NCI-H146 treated with DMSO at 0.1 percent for 48 hours (cell line): ENCODE data around the gene MAB21L3.

Source experiments
- DNase-seq: peaks from one replicate; lab custom pipeline; 2025; ENCODE audit not compliant: unreplicated experiment; lab: John Stamatoyannopoulos, UW

MAB21L3 gene

DNA sequence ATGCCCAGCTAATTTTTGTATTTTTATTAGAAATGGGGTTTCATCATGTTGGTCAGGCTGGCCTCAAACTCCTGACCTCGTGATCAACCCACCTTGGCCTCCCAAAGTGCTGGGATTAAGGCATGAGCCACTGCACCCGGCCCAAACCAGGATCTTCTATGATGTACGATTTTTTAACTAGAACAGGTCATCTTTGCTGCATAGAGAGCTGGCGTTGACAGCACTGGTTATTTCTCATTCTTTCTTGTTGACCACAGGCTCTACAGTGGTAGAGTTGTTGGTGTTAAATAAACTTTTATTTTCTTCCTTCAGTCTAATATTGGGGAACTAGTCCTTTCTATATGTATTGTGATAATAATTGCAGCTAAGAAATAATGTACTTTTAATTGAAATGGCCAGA lies 3.8 kb upstream of the MAB21L3 start:
- DNase-seq = no peak

DNA sequence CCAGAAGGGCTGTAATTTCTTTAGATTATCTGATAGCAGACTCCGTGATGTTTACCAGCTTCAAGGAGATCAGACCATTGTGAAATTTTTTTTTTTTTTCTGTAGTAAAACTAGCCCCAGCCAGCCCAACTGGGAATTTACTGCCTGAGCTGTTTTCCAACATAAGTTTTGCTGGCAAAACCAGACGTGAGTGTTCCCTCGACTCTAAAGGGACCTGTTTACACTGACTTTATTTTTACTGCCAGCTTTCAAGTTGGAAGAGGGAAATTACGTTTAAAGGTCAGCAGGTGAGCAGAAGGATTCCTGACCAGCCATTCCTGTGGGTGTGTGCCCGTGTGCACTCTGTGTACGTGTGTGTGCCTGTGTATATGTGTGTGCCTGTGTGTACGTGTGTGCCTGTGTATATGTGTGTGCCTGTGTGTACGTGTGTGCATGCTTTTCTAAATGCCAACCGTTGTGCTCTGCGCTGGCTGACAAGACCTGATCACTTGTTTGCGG lies 374 bp downstream of the MAB21L3 start:
- DNase-seq = no peak

DNA sequence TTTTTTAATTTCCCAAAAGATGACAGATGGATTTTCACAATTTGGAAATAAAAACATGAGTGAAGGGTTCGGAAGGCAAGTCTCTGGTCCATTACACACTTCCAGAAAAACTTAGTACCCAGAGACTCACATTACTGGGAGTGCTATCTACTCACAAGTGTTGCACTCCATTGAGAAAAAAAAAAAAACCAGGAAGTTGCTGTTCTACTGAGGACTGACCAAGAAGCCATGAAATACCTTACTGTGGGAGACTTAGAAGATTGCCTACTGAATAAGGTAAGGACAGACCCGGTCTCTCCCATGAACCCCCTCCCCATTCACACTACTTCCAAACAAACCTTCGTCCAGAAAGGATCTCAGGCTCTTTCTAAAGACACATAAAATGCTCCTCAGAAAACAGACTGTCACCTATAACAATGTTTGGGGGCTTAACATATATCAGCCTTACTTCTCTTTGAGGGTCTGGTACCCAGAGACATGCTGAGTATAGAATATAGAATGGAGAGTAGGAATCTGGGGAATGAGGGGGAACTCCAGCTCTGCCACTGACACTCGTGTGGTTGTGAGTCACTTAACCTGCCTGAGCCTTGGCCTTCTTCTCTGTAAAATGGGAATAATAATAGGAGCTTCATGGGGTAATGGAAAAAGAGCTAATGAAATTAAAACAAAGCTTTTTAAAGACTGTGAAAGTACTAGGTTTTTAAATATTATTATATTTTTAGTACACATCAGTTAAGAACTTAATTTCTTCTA lies 1.4 kb downstream of the MAB21L3 start:
- no peak for DNase-seq

DNA sequence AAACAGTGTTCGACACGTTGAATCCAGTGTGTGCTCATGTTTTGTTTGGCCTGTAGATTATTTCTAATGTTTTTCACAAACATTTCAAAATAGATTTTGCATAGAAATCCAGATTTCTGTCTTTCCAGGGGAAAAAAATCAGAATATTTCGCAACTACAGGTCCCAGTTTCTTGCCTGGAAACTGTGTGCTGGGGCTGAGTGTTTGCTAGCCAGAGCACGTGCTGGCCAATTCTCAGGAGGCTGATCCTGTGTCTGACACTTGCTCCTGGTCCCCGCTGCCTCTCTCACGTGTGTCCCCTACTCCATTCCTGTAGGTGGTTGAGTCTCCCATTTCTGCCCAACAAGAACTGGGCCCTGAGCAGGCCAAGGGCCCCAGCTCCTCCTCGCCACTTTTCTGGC lies 2.4 kb downstream of the MAB21L3 start:
- DNase-seq = no peak

DNA sequence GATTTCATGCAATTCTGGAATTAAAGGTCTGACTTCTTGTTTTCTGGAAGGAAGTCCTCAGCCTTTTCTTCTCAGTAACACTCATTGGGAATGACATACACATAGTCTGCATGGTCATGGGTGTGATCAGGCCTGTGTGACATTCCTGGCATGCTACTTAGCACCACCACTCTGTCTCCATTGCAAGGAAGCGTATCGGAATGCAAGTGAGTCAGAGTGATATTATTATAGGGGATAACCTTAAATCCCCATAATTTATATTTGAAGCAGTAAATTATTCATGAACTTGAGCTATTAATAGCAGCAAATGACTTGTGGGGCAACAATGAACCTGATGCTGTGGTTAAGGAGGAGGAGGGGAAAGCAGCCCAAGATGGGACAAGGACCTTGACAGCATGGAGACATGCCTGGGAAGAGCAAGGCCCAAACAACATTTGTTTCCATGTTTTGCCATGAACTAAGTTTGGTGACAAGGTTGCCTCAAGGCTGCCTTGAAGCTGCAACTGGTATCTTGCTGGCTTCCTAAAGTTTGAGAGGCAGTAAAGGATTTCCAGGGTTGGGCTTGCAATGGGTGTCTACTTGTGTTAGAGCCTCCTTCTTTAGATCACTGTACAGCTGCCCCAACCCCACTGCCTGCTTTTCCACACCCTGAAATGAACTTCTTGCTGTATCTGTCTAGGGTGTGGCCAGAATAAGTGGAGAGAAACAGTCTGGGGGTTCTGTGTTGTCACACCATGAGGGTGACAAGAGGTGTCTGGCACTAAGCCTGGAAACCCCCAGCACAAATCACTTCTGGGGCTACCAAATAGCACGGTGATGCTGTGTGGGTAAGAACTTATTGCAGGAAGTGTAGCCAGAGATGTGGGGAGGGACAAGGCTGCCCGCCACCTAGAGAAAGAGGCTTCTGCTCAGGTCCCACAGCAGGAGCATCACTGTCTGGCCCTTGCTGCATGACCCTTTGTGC lies 4.6 kb downstream of the MAB21L3 start:
- DNase-seq = no peak

DNA sequence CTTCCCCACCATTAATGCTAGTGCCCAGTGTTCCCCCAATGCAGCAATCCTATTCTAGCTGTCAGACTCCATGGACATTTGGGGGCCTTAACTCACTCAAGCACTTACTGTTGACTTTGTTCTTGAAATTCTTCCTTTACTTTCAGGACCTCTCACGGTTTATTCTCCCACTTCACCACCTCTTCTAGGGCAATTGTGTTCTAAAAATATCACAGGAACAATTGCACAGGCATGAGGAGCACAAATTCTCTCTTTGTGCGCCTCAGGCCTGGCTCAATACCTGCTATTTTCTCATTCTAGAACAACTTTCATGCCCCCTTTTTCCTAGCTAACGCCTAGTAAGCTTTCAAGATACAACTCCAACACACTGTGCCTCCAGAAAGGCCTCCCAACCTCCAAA lies 7.3 kb downstream of the MAB21L3 start:
- DNase-seq = no peak

DNA sequence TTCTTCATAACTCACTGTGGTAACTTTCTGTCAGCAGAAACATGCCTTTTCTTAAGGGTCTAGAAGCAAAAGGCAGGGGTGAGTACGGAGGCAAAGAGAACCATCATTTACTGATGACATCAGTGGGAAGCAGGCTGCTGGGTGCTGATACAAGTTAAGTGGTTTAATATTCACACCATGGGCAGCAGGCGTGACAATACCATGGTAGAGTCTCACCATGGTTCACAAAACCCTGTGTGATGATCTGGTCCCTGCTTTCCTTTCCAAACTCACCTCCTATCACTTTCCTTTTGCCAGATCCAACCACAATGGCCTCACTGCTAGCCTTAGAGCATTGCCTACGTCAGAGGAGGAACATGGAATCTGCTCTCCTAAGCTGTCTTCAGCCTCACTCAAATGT lies 8.7 kb downstream of the MAB21L3 start:
- DNase-seq = no peak

DNA sequence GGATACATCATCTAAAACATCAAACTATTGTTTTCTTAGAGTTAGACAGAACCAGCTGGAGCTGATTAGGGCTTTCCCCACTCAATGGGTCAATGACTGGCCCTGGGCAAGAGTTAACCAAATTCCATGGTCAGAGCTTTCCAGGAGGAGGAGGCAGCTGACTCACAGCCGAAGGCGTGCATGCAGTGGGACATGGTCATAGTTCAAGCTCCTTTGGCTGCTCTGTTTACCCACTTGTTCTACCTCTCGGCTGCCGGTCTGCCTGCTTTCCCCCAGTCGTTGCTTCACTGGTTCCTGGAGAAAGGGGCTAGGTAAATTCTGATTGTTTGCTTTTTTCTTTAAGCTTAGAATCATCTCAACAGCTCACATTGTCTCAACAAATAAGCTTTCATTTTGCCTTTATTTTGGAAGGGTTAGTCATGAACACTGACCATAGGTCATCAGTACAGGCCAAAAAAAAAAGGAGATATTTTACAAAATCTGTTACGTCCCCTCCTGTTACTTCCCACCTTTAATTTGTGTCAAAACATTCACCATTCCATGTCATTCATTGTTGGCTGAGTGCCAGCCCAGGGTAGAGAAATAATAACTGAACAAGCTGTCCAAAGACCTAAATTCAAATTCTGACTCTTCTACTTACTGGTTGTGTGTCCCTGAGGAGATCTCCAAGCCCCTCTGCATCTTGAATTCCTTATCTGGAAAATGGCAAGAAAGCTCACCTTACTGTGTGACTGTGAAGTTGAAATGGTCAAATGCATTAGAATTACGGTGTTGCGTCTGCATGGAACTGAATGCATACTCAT lies 12.0 kb downstream of the MAB21L3 start:
- DNase-seq = no peak

DNA sequence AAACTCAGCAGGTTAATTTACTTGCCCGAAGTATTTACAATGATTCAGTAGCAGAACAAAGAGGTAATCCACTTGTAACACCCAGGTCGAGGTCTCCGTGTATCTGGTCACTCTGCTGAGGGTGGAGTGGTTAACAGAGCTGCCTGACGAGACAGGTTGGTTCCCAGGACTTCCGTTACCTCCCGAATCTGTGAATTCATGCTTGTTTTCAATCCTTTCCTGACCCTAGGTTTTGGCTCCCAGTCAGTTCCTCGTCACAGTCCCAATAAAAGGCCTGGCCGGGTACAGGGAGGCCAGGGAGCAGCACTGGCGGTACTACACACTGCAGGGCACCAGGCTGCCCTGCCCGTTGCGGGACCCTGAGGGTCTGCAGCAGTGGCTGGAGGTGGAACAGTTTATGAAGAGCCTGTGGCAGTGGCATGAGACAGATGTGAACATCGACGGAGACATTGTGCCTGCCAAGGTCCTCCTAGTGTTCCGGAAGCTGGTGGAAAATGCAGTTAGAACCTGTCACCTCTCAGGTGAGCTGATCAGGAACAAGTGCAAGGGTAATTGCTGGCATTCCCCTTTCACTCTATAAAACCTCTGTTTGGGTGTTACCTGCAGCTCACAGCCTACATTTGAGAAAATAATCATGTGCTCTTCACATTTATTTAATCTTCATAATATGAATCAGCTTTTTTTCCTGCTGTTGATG lies 12.8 kb downstream of the MAB21L3 start:
- no peak for DNase-seq

DNA sequence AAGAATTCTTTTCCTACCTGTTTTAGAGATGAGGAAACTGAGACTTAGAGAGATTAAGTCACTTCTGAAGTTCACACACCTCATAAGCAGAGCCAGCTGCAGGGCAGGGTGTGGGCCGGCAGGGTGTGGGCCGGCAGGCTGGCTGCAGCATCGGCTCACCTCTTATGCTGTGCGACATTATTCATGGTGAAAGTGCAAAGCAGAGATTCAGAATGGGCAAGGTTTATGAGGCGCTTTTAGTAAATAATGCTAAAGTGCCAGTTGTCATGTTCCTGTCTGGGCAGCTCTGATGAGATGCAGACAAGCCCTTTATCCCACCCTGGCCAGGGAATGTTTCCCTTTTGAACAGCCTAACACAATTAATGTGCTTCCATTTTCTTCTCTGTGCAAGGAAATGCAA lies 14.6 kb downstream of the MAB21L3 start:
- DNase-seq = no peak

DNA sequence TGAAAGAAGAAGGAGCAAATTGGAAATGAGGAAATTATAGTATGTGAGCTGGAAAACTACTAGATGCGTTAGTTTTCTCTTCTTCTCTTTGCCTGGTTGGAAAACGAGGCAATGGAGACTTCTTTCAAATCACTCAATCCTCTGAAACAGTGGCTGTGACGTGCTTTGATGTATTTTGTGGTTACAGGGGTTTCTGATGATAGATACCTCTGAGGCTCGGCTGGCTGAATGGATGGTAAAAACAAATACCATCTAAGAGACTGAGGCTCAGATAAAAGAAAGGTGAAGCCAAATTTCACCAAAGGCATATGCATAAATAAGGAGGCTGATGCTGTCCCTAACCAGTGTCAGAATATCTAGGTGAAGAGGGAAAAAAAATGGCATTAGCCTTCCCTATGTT lies 15.1 kb downstream of the MAB21L3 start:
- no peak for DNase-seq

DNA sequence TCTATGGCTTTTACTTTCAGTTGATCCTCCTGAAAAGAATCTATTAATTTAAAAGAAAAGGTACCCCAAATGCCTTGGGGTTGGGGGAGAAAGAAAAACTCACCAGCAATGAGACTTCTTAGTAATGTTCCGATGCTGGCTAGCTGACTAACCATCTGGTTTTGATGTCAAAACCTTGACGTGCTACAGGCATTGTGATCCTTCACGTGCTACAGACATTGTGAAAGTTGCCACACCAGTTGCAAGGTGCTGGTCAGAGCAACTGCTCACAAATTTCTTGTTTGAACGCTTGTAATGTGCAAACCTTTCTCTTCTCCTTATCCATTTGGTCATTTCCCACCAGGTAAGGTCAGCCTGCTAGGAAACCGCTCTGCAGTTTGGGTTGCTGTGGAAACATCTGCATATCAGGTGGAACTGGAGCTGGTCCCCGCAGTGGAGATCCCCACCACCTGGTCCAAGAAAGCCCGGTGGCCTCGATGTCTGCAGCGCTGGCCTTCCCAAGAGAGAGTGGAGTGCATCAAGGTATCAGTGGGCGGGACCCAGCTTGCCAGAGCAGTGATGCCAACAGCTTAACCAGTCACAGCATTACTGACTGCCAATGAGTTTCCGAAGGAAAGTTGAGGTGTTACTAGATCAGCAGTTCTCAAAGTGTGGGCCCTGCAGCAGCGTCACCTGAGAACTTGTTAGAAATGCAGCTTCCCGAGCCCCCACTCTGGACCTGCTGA lies 16.1 kb downstream of the MAB21L3 start:
- no peak for DNase-seq

DNA sequence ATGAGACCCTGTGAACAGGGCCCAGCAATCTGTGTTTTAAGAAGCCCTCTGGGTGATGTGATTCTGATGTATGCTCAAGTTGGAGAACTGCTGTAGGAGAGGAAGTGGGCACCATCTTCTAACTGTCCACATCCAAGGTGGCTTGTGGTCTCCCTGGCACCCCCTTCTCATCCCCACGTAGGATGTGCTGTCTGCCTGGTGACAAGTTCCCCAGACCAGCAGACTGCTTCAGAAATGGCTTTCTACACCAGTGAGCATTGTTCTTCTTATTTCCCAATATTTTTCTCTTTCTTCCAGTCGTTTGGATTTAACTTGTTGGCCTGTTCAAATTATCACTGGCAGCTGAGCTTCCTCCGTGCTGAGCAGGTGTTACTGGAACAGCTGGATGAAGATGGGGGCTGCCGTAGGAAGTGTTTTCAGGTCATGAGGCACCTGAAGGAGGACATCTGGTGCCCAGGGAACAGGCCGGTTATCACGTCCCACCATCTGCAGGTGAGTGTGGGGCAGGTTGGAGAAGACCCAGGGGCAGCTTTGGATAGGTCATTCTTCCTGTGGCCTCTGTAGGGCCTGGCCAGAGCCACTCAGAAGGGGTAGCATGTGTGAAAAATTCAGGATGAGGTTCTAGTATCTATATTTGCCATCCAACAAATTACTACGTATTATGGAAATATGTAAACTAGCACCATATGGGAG lies 16.8 kb downstream of the MAB21L3 start:
- DNase-seq = no peak

DNA sequence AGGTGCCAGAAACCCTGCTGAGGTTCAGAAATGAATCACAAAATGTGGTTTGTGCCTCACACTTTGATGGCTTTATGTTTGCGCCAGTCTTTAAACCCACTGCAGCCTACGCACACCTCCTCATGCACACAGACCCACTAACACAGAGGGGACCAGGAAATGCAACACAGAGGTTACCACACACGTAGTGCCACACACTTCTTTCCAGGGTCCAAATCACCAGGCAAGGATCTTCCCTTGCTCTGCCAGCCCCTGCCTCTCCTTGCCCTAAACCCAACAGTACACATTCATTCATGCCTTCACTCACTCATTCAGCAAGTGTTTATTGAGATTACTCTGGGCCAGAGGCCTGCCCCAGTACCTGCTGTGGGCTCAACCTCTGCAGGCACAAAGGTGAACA lies 17.5 kb downstream of the MAB21L3 start:
- DNase-seq = no peak

DNA sequence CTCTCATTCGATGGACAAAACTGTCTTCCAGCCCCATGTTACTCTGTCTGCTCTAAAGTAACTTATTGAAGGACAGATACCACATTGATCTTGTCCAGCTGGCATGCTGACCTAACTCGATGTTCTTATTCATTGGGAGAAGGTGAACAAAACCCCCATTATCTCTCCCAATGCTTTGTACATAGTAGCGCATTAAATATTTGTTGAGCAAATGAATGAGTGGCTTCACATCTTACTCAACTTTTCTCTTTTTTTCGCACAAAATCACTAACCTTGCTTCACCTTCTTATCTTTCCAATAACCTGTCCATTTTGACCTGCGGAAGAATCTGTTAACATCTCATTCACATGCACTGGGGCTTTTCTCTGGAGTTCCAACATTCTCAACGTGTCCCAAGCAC lies 18.3 kb downstream of the MAB21L3 start:
- no peak for DNase-seq

DNA sequence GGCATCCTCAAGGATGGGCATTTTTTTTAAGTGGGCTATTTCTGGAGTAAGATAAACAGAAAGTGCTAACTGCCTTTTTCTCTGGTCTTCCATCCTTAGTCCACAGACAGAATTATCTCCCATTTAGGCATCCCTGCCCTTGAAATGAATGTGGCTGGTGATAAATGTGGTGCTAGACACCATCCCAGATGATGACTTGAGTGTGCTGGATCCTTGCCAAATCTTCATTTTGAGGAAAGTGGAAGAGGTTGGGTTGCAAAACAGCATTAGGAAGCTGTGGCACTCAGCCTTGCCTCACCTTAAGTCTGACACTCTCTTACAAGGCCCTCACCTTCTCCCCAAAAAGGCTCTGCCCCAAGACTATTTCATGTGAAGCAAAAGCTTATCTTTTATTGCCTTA lies 19.2 kb downstream of the MAB21L3 start:
- no peak for DNase-seq

DNA sequence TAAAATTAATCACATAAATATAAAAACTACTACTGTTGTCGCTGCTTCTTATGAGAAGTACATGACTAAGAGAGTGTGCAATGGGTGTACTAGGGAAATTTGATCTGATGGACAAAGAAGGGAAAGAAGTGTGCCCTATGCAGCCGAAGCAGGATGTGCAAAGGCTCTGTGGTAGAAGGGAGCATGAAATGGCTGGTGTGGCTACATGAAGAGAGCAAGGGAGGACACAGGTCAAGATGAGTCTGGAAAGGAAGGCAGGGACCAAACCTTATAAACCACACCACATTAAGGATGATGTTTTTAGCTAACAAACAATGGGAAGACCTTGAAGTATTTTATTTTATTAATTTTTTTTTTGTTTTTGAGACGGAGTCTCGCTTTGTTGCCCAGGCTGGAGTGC lies 20.0 kb downstream of the MAB21L3 start:
- DNase-seq = no peak

DNA sequence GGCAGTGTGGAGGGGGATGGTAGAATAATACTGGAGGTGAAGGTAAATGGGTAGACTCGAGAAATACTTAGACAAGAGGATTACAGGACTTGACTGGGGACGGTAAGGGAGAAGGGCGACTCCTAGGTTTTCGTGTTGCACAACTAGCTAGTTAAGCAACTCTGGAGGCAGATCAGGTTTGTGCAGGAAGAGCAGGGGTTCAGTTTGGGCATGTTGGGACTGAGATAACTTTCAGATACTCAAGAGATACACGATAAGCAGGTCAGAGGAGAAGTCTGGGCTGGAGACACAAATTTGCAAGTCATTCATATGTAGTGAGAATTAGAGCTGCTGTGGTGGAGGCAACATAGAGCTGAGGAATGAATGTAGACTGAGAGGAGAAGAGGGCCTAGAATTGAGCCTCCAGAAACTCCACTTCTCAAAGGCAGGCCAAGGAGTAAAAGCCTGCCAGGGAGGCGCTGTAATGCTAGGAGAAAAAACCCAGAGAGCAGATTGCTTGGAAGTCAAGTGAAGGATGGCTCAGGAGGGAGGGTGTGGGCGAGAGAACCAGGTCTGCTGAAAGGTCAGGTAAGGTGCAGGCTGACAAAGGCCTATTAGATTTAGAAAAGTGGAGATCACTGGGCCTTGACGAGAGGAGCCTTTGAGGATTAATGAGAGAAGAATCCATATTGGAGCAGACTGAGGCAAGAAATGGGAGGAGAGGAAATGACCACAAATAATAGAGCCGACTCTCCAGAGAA lies 20.8 kb downstream of the MAB21L3 start:
- no peak for DNase-seq
